Mucosa of stomach (tissue), 1 donor: ENCODE data around the gene CCR2.
A peak's percentile ranks its signal among the peaks of the same experiment; 100 is the strongest.

Experiments used
- H3K27me3 ChIP-seq: one replicate; pipeline ENCODE4 v1.7.0; 2013; ENCODE audit warnings: mild to moderate bottlenecking, low read length; ENCODE audit not compliant: control insufficient read depth, insufficient read depth
- H3K36me3 ChIP-seq: one replicate; pipeline ENCODE4 v1.7.0; 2013; ENCODE audit warnings: low read length; ENCODE audit not compliant: control insufficient read depth, insufficient read depth
- H3K4me1 ChIP-seq: one replicate; pipeline ENCODE4 v1.7.0; 2013; ENCODE audit warnings: mild to moderate bottlenecking, low read length; ENCODE audit not compliant: control insufficient read depth, insufficient read depth
- H3K4me3 ChIP-seq: one replicate; pipeline ENCODE4 v1.7.0; 2013; ENCODE audit warnings: low read length
- H3K9ac ChIP-seq: one replicate; pipeline ENCODE4 v1.7.0; 2013; ENCODE audit warnings: mild to moderate bottlenecking, low read length, moderate library complexity
- H3K9me3 ChIP-seq: one replicate; pipeline ENCODE4 v1.7.0; 2013; ENCODE audit warnings: mild to moderate bottlenecking, low read length, moderate library complexity; ENCODE audit not compliant: control insufficient read depth
- donor health status: Pancreatic carcinoma.

CCR2 gene

GRCh38 chr3:46370839-46371518 is 17.1 kb downstream of the CCR2 start, which contains the start of gene CCR5:
TSS of gene CCR5 (plus strand) at chr3:46370946. CDS start at chr3:46372903, 1,957 bp downstream.
- H3K27me3 ChIP-seq: peaks cover 2% of the 10 kb centered on the region
- no peak within 1 kb of the TSS for H3K9ac ChIP-seq
- H3K4me3 ChIP-seq: no peak within 1 kb of the TSS
- H3K4me1 ChIP-seq: peaks cover 5% of the 10 kb centered on the region
- no peaks in the 10 kb centered on the region for H3K36me3 ChIP-seq
- no peaks in the 10 kb centered on the region for H3K9me3 ChIP-seq

GRCh38 chr3:46371519-46372340 is 17.8 kb downstream of the CCR2 start:
- peaks cover 2% of the 10 kb centered on the region for H3K27me3 ChIP-seq
- H3K4me1 ChIP-seq: peaks cover 5% of the 10 kb centered on the region
- no peak overlapping the region for H3K9ac ChIP-seq
- H3K9me3 ChIP-seq: no peaks in the 10 kb centered on the region
- H3K4me3 ChIP-seq: no peak overlapping the region
- H3K36me3 ChIP-seq: no peaks in the 10 kb centered on the region

GRCh38 chr3:46372492-46373359 is 18.8 kb downstream of the CCR2 start:
- no peaks in the 10 kb centered on the region for H3K36me3 ChIP-seq

GRCh38 chr3:46374755-46375154 is 20.8 kb downstream of the CCR2 start:
- Histone ChIP-seq H3K4me3 (no peak overlapping the region), H3K9me3 (no peaks in the 10 kb centered on the region), H3K27me3 (peaks cover 2% of the 10 kb centered on the region), H3K9ac (no peak overlapping the region), H3K36me3 (no peaks in the 10 kb centered on the region), H3K4me1 (peaks cover 3% of the 10 kb centered on the region)

More at GRCh38 chr3:46372492-46373359, 18.8 kb downstream of the CCR2 start:
- Histone ChIP-seq H3K27me3 (peaks cover 2% of the 10 kb centered on the region), H3K9ac (no peak overlapping the region), H3K4me1 (peaks cover 5% of the 10 kb centered on the region), H3K9me3 (no peaks in the 10 kb centered on the region), H3K4me3 (no peak overlapping the region)

DNA sequence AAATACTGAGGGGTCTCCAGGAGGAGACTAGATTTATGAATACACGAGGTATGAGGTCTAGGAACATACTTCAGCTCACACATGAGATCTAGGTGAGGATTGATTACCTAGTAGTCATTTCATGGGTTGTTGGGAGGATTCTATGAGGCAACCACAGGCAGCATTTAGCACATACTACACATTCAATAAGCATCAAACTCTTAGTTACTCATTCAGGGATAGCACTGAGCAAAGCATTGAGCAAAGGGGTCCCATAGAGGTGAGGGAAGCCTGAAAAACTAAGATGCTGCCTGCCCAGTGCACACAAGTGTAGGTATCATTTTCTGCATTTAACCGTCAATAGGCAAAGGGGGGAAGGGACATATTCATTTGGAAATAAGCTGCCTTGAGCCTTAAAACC is 21.3 kb downstream of the CCR2 start:
- Histone ChIP-seq H3K9me3 (no peaks in the 10 kb centered on the region), H3K9ac (no peak overlapping the region), H3K27me3 (peaks cover 2% of the 10 kb centered on the region), H3K36me3 (no peaks in the 10 kb centered on the region), H3K4me1 (peaks cover 3% of the 10 kb centered on the region), H3K4me3 (no peak overlapping the region)

DNA sequence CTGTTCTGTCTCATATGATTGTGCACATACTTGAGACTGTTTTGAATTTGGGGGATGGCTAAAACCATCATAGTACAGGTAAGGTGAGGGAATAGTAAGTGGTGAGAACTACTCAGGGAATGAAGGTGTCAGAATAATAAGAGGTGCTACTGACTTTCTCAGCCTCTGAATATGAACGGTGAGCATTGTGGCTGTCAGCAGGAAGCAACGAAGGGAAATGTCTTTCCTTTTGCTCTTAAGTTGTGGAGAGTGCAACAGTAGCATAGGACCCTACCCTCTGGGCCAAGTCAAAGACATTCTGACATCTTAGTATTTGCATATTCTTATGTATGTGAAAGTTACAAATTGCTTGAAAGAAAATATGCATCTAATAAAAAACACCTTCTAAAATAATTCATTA is 21.9 kb downstream of the CCR2 start:
- Histone ChIP-seq H3K36me3 (no peaks in the 10 kb centered on the region), H3K4me1 (peaks cover 7% of the 10 kb centered on the region), H3K27me3 (peaks cover 2% of the 10 kb centered on the region), H3K9ac (no peak overlapping the region), H3K4me3 (no peak overlapping the region), H3K9me3 (no peaks in the 10 kb centered on the region)

- Histone ChIP-seq H3K4me1 (peaks cover 22% of the 10 kb centered on the region), H3K36me3 (no peaks in the 10 kb centered on the region), H3K4me3 (no peak overlapping the region), H3K27me3 (peaks cover 2% of the 10 kb centered on the region), H3K9me3 (no peaks in the 10 kb centered on the region), H3K9ac (no peak overlapping the region)
Measured at GRCh38 chr3:46378426-46378942, 24.6 kb downstream of the CCR2 start.

- H3K4me3 ChIP-seq: no peak overlapping the region
- H3K9me3 ChIP-seq: no peaks in the 10 kb centered on the region
- no peaks in the 10 kb centered on the region for H3K27me3 ChIP-seq
- peaks cover 29% of the 10 kb centered on the region for H3K4me1 ChIP-seq
- peak overlapping the region; percentile 13 for H3K9ac ChIP-seq
- no peaks in the 10 kb centered on the region for H3K36me3 ChIP-seq
Measured at GRCh38 chr3:46380471-46381221, 26.7 kb downstream of the CCR2 start.

DNA sequence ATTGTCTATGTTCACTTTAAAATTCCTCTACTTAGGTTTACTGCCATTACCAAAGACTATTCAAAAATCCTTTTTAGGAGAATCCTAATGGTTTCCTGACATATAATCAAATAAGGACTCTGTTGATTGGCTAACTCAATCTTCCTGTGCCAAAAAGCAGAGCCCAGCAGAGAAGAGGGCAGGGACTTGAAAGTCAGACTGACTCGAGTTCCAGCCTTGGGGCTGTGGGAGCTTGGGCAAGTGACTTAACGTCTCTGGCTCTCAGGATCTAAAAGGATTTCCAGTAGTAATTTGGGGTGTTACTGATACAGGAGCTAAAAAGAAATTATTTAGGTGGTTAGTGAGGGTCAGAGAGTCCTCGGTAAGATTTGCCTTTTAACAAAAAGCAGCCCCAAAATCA is 27.7 kb downstream of the CCR2 start:
- no peak overlapping the region for H3K4me3 ChIP-seq
- no peaks in the 10 kb centered on the region for H3K36me3 ChIP-seq
- peaks cover 29% of the 10 kb centered on the region for H3K4me1 ChIP-seq
- H3K9ac ChIP-seq: no peak overlapping the region
- no peaks in the 10 kb centered on the region for H3K27me3 ChIP-seq
- no peaks in the 10 kb centered on the region for H3K9me3 ChIP-seq

DNA sequence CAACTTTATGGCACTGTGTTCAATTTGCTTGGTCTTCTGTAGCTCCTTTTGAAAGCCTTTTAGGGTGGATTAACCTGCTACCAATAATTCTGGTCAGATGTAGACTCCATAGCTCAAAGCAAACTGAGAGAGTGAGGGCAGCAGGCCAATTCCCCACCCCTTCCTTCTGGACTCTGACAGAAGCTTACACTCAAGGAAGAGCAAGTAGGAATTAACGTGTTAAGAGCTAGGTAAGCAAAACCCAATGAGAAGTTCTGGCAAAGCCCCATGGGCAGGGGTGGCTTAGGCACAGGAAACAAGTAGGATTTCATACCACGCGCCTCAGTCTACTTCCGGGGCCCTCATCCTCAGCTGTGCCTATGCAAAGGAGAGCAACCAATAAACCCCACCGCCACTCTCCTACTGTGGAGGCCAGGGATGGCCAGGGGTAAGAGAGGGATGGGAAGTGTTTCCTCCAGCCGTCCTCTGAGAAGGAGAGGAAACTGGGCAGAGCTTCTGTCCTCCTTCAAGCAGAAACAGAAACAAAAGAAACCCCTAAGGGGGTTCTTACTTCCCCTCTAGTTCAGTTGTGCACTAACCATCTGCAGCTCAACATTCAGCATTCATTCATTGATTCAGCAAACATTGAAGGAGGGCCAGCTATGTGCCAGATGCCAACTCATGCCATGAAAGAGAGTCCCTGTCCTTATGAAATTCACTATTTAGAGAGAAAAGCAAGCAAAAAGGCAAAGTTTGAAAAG is 29.5 kb downstream of the CCR2 start:
- no peaks in the 10 kb centered on the region for H3K36me3 ChIP-seq
- no peaks in the 10 kb centered on the region for H3K9me3 ChIP-seq
- H3K4me1 ChIP-seq: peaks cover 27% of the 10 kb centered on the region
- H3K27me3 ChIP-seq: no peaks in the 10 kb centered on the region
- no peak overlapping the region for H3K9ac ChIP-seq
- no peak overlapping the region for H3K4me3 ChIP-seq

- H3K4me3 ChIP-seq: no peak overlapping the region
- H3K27me3 ChIP-seq: no peaks in the 10 kb centered on the region
- no peaks in the 10 kb centered on the region for H3K36me3 ChIP-seq
- no peak overlapping the region for H3K9ac ChIP-seq
- H3K4me1 ChIP-seq: peaks cover 25% of the 10 kb centered on the region
- H3K9me3 ChIP-seq: no peaks in the 10 kb centered on the region
Measured at GRCh38 chr3:46383951-46384330, 30.0 kb downstream of the CCR2 start.
